Activated CD8-positive, alpha-beta T cell treated with anti-CD3 and anti-CD28 coated beads for 36 hours (primary cell): ENCODE results near the gene LSS. TPM values are rescaled to one million over a fixed set of nuclear protein-coding genes. Genes with fewer than 3 reads are reported as not detected.

ENCODE experiments used
- ATAC-seq: fragments of 200-7000 bp; cut with Tn5 transposase; one replicate; pipeline ENCODE4 v1.10.0; 2021; ENCODE audit warnings: mild to moderate bottlenecking, moderate library complexity
- CTCF ChIA-PET: fragments of 350-600 bp; sonication (Branson Sonifier 250); formaldehyde crosslinking; loops from one replicate; lab custom pipeline; 2021; ENCODE audit warnings: antibody characterized with exemption; lab: Charles Lee
- POLR2A ChIA-PET: fragments of 350-600 bp; sonication (Branson Sonifier 250); formaldehyde crosslinking; loops from one replicate; lab custom pipeline; 2021; ENCODE audit warnings: antibody characterized with exemption; lab: Charles Lee
- DNase-seq: peaks from one replicate; pipeline ENCODE4 v3.0.0-alpha.2; 2020
- H3K27ac Mint-ChIP-seq: one replicate; pipeline ENCODE4 v1.8.0; 2021; ENCODE audit warnings: mild to moderate bottlenecking, mixed read lengths
- H3K27me3 Mint-ChIP-seq: one replicate; pipeline ENCODE4 v1.8.0; 2021; ENCODE audit warnings: mixed read lengths
- H3K36me3 Mint-ChIP-seq: one replicate; pipeline ENCODE4 v1.8.0; 2021; ENCODE audit warnings: low read depth, mixed read lengths
- H3K4me1 Mint-ChIP-seq: one replicate; pipeline ENCODE4 v1.8.0; 2021; ENCODE audit warnings: low read depth, mixed read lengths
- H3K4me3 Mint-ChIP-seq: one replicate; pipeline ENCODE4 v1.8.0; 2021; ENCODE audit warnings: mild to moderate bottlenecking, moderate library complexity, mixed read lengths
- H3K9me3 Mint-ChIP-seq: one replicate; pipeline ENCODE4 v1.8.0; 2021; ENCODE audit warnings: mixed read lengths
- CTCF ChIP-seq: fragments of 200-600 bp; IDR thresholded peaks from one replicate; pipeline ENCODE4 v1.8.0; 2022; ENCODE audit warnings: antibody characterized with exemption, mild to moderate bottlenecking
- intact Hi-C: fragments of 100-400 bp; cut with micrococcal nuclease; formaldehyde crosslinking; loops from one replicate; pipeline ENCODE4 v1.10.0; 2022
- total RNA-seq, 2 experiments: library from RNA; stranded (reverse); gene quantifications; one replicate each; pipeline ENCODE4 v1.2.3, GENCODE V29; 2021

The LSS gene
- total RNA-seq, 2 experiments from 2014 or later: 20.3 to 20.4 TPM

- Mint-ChIP-seq H3K9me3 (no peaks in the 10 kb centered on the region), H3K27ac (no peak overlapping the region), H3K4me1 (no peaks in the 10 kb centered on the region), H3K36me3 (no peaks in the 10 kb centered on the region), H3K4me3 (no peak overlapping the region), H3K27me3 (no peaks in the 10 kb centered on the region)
- POLR2A ChIA-PET: no interaction called here
- ATAC-seq: no peak
- CTCF ChIA-PET: no interaction called here
- no peak for TF ChIP-seq CTCF
- no peak for DNase-seq
- intact Hi-C loops: no loop called here
Observed at GRCh38 chr21:46154955-46155513, 73.5 kb downstream of the LSS start.

- H3K27ac Mint-ChIP-seq: no peak overlapping the region
- POLR2A ChIA-PET: interaction anchor here (1.1 kb wide), 1 partner anchor 176 kb away, joined by 3 read pairs; no protein-coding TSS in a partner anchor
- intact Hi-C loops: no loop called here
Observed at GRCh38 chr21:46154155-46154954, 74.2 kb downstream of the LSS start.

DNA sequence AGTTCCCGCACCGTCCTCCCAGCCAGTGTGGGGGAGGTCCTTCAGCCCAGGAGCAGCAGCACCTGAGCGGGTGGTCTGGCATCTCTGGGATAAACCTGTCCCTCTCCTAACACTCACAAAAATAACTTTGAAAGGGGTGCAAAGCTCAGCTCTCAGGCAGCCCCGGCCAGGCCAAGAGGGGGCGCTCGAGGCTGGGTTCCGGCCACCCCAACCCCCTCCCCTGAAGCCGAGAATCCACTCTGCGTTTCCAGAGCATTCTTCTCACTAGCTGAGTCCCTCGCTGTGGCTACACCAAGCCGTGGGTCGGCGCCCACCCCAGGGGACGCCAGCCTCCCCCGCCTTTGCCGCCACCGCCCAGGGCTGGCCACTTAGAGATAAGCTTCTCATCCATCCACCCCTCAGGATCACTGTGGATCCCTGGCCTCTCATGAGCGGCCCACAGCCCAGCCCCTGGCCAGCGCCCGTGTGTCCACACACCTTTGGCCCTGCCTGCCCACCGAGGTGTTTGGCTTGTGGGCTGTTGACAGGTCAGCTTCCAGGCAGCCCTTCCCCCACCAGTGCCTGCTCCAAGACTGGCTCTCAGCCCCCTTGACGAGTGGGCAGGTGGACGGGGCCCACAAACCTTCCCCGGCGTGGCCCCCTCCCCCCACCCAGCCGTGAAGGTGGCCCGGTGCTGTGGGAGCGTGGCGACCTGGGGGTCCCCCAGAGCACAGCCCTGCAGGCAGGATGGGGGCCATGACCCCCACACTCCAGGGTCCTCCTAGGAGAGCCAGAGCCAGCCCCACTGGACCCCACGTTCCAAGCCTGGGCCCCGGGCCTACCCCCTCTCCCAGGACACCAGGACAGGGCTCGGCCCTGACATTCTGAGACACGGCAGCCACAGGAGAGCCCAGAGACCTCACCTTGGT lies 75.1 kb downstream of the LSS start:
- peak; percentile 74 for DNase-seq
- intact Hi-C loops: no loop called here
- TF ChIP-seq CTCF: peak; percentile 85
- Mint-ChIP-seq H3K27me3 (no peaks in the 10 kb centered on the region), H3K27ac (no peak overlapping the region), H3K4me3 (no peak overlapping the region), H3K9me3 (no peaks in the 10 kb centered on the region), H3K36me3 (no peaks in the 10 kb centered on the region), H3K4me1 (no peaks in the 10 kb centered on the region)
- CTCF ChIA-PET: interaction anchor here (0.9 to 2.5 kb wide), 12 partner anchors 10 to 187 kb away, joined by 3 to 10 read pairs (median 4); partner anchors contain the start of genes MCM3AP and YBEY
- ATAC-seq: peak; percentile 92
- POLR2A ChIA-PET: interaction anchor here (0.9 to 1.1 kb wide), 2 partner anchors 19 to 177 kb away, joined by 3 read pairs; no protein-coding TSS in a partner anchor

More at GRCh38 chr21:46154155-46154954, 74.2 kb downstream of the LSS start:
- Mint-ChIP-seq H3K9me3 (no peaks in the 10 kb centered on the region), H3K27me3 (no peaks in the 10 kb centered on the region), H3K4me3 (no peak overlapping the region), H3K4me1 (no peaks in the 10 kb centered on the region), H3K36me3 (no peaks in the 10 kb centered on the region)
- no peak for TF ChIP-seq CTCF
- CTCF ChIA-PET: interaction anchor here (1.3 to 2.5 kb wide), 2 partner anchors 131 to 171 kb away, joined by 4 to 7 read pairs; partner anchors contain the start of genes MCM3AP and YBEY
- DNase-seq: no peak
- ATAC-seq: no peak

- H3K36me3 Mint-ChIP-seq: no peaks in the 10 kb centered on the region
- H3K27ac Mint-ChIP-seq: no peak overlapping the region
- H3K4me1 Mint-ChIP-seq: no peaks in the 10 kb centered on the region
- POLR2A ChIA-PET: interaction anchor here (0.9 to 1.1 kb wide), 2 partner anchors 20 to 177 kb away, joined by 3 read pairs; no protein-coding TSS in a partner anchor
- H3K9me3 Mint-ChIP-seq: no peaks in the 10 kb centered on the region
- intact Hi-C loops: no loop called here
- CTCF ChIA-PET: interaction anchor here (0.9 to 2.5 kb wide), 12 partner anchors 10 to 186 kb away, joined by 3 to 10 read pairs (median 4); partner anchors contain the start of genes MCM3AP and YBEY
- ATAC-seq: peak; percentile 14
- DNase-seq: no peak
- no peak for TF ChIP-seq CTCF
- no peaks in the 10 kb centered on the region for H3K27me3 Mint-ChIP-seq
- no peak overlapping the region for H3K4me3 Mint-ChIP-seq
Observed at GRCh38 chr21:46152927-46153246, 75.7 kb downstream of the LSS start.
